ENCODE measurements around the gene KRT86.
"Not testable (repeated sequence)": the region's sequence is repeated elsewhere in the genome, so short reads cannot be mapped to it uniquely, and the experiment has no call there.

The KRT86 gene

DNA sequence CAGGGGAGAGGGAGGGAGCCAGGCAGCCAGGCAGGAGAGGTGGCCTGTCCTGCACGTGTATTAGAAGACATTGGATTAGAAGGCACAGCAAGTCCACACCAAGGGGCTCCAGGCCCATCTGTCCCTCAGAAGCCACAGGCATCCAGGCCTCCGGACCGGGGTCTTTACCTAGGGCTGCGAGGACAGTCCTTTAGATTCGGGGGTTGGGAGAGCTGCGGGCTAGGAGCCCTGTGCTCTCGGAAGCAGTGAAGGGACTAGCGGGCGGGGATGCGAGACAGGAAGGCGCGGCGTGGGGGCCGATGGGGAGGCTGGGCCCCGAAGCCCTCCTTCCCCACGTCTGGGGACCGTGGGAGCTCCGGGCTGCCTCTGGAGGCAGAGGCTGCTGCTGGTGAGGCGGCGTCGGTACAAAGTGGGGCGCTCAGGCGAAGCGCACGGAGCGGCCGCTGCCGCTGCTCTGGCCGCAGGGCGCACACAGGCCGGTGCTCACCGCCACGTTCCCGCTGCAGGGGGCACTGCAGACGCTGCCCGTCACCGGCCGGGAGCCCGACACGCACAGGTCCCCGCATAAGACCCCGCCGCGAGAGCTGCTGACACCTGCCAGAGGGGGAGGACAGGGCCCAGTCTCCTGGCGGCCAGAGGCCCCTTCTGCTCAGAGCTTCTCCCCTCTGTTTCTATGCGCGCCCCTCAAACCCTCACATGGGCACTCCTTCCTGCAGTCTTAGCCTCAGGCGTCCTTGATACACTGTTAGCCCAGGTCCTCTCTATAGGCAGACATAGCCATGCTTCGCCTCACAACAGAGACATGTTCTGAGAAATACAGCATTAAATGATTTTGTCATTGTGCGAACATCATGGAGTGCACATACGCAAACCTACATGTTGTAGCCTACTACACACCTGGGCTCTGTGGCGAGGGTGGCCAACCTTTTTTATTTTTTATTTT lies 24.1 kb upstream of the KRT86 start:
- DNase-seq (ENCODE audit: insufficient read length, low spot score): no peak
- FAIRE-seq: no peak

DNA sequence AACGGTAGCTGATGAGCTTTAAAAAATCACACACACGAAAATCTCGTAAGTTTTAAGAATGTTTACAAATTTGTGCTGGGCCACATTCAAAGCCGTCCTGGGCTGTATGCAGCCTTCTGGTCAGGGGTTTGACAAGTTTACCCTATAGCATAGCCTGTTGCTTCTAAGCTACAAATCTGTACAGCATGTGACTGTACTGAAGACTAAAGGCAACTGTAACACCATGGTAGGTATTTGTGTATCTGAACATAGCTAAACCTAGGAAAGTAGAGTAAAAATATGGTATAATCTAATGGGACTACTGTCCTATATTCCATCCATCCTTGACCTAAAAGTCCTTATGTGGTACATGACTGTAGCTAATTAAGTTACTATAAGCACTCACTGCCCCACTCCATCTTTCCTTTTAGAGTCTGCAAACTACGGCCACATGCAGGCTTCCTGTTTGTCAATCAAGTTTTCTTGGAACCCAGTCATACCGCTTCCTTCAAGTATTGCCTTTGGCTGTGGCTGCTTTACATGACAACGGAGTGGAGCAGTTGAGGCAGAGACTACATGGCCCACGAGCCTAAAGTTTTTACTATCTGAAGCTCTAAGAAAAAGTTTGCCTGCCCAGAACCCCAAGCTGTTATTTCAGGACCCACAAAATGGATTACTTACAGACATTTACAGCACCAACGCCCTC lies 22.9 kb upstream of the KRT86 start:
- FAIRE-seq (no peak), DNase-seq (ENCODE audit: insufficient read length, low spot score) (no peak)

DNA sequence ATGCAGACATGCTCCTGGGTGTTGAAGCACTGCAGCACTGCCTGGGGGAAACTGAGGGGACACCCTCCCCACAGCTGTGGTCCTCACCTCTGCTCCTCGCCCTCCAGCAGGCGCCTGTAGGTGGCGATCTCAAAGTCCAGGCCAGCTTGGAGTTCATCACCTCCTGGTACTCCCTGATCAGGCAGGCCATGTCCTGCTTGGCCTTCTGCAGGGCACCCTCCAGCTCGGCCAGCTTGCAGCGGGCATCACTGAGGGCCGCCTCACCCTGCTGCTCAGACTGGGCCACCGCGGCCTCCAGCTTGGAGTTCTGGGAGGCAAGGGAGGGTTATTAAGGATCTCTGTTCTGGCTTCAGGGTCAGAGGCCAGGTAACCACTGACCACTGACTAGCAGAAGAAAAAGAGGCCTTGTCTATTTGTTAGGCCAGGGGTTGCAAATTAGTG lies 22.2 kb upstream of the KRT86 start:
- FAIRE-seq: peak; percentile 40
- DNase-seq (ENCODE audit: insufficient read length, low spot score): not testable (repeated sequence)

DNA sequence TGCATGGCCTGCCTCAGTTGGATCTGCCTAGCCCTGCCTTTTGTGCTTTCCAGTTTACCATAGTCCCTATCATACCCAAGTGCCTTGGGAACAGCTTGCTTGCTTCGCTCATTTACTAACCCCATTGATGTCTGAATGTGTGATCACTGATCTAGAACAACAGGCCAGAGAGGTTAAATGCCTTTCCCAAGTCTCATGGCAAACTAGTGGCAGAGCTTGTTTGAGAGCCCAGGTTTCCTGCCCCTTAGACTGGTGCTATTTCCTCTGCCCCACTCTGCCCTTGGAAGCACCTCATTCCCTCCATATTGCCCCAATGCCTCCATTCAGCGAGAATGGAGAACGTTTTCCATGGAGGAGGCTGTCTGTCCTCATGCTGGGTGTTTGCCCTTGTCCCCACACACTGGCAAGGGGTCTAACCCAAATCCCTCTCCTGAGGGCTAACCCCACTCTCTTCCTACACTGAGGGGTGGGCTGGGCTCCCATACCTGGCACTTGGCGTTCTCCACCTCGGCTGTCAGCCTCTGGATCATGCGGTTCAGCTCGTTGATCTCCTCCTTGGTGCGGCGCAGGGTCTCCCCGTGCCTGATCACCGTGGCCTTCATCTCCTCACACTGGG lies 21.6 kb upstream of the KRT86 start:
- DNase-seq (ENCODE audit: insufficient read length, low spot score) (no peak), FAIRE-seq (no peak)

DNA sequence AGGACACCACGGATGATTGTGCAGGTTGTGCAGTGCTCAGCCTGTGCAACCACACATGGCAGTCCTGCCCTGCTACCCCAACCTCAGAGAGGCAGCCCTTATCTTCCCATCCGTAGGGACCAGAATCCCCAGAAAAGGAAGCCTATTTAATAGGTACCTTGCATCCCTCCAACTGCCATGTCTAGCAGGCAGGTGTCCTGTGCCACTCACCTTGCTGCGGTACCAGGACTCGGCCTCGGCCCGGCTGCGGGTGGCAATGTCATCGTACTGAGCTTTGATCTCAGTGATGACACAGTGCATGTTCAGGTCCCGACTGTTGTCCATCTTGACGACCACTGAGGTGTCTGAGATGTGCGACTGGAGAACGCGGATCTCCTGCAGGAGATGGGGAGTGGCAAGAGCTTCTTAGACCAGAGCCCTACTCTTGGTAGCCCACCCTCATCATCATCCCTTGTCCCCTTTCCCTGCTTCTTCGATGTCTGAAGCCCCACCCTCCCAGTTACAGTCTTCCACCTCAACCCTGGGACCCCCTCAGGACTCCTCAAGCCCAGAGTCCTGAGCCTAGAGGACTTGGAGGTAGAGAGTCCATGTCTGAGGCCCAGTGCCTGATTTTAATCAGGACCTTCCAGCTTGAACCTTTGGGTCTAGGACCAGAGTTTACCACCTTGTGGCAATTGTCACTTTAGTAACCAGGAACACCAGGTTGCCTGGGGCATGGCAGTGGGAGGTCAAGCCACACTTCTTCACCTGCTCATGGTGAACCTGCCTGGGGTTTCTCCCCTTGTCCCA lies 20.9 kb upstream of the KRT86 start:
- DNase-seq (ENCODE audit: insufficient read length, low spot score) (no peak), FAIRE-seq (no peak)

DNA sequence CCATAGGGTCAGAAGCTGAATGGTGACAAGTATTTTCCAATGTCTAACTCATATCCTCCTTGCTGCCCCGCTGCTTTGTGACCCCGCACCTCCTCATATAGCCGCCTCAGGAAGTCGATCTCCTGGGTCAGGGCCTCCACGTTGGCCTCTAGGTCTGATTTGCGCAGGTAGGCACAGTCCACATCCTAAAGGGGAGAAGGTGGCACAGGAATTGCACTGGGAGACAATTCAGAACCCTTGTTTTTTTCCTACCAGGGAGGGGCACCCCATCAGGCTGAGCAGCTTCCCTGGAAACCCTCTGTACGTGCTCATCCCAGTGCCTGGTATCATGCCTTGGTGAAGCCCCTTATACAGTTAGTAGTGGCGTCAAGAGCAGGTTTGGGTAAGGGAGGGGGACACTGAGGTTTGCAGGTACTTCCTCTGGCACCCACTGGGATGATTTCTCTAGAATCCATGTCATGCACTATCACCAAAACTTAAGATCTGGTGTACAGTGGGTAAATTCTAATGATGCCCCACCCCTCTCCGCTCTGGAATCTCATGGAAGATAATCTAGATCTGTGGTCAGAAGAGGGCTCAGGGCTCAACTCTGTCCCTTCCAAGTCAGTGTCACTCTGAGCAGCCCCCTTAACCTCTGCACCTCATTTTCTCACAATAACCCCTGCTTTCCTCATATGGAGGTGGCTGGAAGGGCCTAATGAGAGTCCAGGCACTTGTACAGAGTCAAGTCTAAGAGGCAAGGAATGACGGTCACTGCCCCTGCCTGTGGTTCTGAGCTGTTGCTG lies 20.1 kb upstream of the KRT86 start:
- FAIRE-seq: no peak
- DNase-seq (ENCODE audit: insufficient read length, low spot score): no peak

DNA sequence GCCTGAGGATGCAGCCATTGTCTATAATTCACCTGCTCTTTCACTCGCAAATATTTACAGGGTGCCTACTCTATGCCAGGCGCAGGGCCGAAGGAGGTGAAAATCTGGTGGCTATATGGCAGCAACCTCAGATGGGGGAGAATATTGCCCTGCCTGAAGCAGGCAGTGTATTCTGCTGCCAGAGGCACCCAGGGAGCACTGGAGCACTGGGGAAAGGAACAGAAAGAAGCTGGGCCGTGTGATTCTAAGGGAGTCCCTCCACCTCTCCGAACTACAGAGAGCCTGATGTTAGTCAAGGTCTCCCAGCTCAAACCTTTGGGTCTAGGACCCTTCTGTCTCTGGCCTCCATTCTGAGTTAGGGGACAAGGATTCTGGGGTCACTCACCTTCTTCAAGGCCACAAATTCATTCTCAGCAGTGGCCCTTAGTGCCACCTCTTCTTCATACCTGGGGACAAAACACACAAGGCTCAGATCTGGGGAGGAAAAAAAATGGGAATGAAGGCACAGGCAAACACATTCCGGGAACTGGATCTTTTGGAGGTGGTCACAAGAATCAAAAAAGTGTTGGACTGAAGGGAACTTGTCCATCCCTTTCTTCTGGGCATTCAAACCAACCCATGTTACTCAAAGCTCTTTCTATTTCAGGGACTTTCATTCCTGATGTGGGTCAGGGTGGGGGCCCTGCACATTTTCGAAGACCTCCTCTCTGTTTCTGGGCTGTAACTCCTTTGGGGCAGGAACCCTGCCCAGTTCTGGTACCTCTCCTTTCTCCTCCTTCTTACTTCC lies 19.3 kb upstream of the KRT86 start:
- FAIRE-seq: no peak

DNA sequence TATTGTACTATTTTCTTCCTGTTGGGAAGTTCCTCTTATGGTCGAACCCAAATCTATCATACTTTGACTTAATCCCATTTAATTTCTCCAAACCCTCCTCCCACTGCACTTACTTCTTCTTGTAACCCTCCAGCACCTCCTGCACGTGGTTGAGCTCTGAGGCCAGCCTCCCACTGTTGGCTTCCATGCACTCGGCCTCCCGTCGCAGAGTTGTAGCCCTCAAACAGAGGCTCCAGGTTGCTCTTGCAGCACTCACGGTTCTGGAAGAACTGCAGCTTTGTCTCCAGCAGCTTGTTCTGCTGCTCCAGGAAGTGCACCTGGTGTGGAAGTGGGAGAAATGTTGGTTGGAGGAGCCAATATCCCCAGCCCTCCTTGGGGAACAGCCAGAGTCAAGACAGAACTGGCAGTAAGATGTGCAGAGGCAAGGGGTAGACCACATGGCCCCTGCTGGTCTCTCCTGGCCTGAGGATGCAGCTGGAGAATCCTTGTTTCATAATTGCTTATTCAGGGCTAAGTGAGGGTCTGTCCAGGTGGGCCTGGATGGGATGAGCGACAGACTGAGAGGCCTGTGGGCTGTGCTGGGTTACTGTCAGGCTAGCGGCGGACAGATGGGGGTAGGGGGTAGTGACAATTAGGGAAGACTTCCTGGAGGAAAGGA lies 18.4 kb upstream of the KRT86 start:
- FAIRE-seq (no peak), DNase-seq (ENCODE audit: insufficient read length, low spot score) (no peak)

More for the DNA sequence above, 19.3 kb upstream of the KRT86 start:
- no peak for DNase-seq (ENCODE audit: insufficient read length, low spot score)

DNA sequence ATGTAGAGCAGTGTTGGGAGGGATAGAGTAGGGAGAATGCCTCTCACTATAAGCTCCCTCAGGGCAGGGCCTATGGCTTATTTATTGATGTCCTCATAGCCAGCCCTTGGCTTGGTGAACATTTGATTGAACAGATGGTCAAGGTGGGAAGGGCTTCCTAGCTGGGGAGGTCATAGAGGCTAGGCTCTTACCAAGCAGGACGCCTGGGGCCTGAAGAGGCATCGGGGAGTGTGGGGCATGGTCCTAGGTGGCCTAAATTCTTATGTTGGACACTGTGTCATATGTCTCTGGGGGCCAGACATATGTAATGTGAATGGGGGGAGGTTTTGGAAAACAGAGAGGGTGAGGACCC lies 17.9 kb upstream of the KRT86 start:
- no peak for DNase-seq (ENCODE audit: insufficient read length, low spot score)
- no peak for FAIRE-seq

DNA sequence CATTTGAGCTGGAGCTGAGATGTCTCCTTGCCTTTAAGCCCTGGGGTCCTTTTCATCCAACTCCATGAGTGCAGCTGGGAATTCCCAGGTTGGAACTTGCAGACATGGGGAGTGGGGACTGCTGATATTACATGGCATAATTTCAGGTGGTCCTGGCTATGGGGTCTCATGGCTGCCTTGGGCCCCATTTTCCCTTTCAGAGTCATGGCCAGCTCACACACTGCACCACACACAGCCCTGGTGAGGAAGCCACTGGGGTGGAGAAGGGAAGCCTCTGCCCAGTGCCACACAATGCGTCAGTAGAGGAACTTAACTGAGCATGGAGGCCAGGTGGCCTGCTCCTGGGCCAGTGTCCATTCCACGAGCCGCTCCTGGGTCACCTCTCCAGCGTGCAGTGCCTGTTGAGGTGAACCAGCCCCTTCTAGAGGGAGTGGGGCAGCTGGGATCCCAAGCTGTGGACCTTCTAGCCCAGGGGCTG lies 17.3 kb upstream of the KRT86 start:
- FAIRE-seq (no peak), DNase-seq (ENCODE audit: insufficient read length, low spot score) (no peak)

DNA sequence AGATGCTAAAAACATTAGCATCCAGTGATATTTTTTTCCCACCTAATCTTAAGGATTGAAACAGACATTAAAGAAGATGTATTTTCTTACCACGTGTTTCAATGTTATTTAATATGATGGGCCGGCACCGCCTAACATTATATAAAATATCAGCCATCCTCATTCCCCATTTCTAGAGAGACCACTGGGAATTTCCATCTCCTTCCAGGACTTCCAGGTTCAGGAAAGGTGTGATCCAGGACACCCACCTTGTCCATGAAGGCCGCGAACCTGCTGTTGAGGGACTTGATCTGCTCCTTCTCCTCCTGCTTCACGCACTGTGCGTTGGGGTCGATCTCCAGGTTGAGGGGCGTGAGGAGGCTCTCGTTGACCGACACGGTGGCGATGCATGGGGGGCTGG lies 16.5 kb upstream of the KRT86 start:
- FAIRE-seq; DNase-seq (ENCODE audit: insufficient read length, low spot score): not testable (repeated sequence)

DNA sequence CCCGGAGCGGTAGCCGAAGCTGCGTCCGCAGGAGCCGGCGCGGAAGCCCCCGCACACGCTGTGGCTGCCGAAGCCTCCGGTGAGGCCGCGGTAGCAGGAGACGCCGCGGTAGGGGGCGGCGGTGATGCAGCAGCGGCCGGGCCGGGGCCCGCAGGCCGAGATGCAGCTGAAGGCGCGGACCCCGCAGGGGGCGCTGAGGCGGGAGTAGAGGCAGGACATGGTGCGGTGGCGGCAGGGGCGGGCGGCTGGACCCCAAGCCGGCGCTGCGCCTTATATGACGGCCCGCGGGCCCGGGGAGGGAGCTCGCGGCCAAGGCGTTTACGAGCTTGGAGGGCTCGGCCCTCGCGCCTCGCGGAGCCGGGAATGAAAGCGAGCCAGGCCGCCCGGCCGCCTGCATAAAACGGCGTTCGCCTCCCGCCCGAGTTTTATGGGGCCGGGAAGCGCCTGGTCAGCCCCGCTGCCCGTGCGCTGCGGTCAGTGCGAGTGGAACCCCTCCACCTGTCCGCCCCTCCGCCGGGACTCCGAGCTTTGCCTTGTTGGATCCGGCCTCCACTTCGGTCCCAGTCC lies 16.0 kb upstream of the KRT86 start:
- FAIRE-seq (no peak), DNase-seq (ENCODE audit: insufficient read length, low spot score) (no peak)

DNA sequence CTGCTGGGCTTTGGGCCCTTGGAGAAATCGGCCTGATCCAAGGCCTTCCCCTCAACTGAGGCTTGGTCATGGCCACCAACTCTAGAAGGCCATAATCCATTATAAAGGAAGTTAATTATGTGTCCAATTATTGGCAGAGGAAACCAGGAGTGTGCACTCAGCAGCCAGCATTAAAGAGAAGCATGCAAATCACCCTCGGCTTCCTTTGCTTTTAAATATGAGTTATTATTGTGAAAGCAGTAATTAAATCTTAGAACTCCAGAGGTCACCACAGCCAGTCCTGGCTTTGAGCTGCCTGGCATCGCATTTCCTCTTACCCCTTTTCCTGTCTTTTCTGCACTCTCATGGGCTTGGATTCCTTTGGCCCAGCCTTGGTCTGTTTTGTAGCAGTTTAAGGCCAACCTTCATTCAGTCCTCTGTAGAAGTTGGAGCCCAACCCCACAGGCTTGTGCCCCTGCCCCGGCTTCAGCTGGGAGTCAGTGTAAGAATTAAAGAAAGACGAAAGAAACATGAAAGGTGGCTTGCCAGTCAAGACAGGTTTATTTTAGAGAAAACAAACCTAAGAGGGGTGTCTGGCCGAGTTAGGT lies 14.7 kb upstream of the KRT86 start:
- DNase-seq (ENCODE audit: insufficient read length, low spot score): no peak

DNA sequence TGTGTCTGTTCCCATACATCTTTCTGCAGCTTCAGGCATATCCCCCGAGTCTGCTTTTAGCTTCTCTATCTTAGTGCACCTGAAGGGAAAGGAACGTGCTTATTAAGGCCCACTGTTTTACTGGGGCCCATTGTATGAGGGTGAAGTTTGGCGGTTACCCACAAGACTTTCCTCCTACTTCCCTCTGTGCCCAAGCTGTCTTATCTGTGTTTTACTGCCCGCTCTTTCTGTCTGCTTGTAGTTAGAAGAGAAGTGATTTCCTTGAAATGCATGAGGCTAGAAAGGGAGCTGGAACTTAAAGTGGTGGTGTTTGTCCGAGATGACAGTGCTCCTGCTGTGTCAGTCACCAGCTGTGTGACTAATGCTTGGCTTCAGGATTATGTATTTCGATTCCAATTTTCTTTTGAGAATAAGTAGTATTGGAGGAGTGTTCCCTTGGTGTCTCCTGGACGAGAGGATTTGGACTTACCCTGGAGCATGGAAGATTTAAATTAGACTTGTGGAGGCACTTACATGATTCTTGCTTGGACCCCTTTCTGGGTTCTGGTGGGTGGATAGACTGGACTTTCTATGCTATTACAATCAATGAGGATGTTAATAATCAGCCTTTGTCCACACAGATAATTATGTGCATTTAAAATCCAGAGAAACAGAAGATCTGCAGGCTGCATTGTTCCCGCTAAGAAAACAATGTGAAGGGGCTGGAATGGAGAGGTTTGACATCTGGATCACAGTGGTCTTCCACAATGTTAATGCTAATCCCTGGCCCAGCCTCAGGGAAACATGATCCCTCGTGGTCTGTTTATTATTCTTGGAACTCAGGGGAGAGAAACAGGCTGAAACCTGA lies 13.9 kb upstream of the KRT86 start:
- peak; percentile 29 for DNase-seq (ENCODE audit: insufficient read length, low spot score)
- FAIRE-seq: peak; percentile 23

More for the DNA sequence above, 14.7 kb upstream of the KRT86 start:
- FAIRE-seq: no peak

DNA sequence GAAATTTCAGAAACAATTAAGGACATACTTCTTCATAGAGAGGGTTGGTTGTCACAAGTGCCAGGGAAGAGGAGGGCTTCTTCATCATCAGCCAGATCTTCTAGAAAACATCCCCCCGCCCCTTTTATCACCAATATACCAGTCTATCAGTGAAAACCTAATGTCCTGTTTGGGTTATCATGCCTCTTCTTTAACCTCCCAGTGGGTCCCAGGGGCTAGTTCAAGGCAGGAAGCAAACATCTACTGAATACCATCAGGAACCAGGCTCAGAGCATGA lies 13.3 kb upstream of the KRT86 start:
- DNase-seq (ENCODE audit: insufficient read length, low spot score): no peak
- no peak for FAIRE-seq

DNA sequence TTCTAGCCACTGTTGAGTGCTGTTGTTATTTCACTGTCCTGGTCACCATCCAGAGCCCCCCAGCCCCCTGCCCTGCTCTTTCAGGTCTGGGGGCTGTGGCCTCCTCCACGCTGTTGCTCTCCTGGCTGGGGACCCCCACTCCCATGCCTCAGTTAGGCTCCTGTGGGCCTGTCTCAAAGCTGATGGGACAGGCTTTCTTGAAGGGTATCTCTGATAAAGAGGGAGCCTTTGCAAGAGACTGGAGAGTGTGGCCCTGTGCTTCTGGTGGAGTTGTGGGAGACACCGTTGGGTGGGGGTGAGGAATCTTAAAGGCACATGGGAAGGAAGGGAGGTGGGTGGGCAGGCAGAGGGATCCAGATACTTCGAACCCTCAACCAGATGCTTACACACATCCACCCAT lies 12.2 kb upstream of the KRT86 start:
- FAIRE-seq: no peak
- no peak for DNase-seq (ENCODE audit: insufficient read length, low spot score)

DNA sequence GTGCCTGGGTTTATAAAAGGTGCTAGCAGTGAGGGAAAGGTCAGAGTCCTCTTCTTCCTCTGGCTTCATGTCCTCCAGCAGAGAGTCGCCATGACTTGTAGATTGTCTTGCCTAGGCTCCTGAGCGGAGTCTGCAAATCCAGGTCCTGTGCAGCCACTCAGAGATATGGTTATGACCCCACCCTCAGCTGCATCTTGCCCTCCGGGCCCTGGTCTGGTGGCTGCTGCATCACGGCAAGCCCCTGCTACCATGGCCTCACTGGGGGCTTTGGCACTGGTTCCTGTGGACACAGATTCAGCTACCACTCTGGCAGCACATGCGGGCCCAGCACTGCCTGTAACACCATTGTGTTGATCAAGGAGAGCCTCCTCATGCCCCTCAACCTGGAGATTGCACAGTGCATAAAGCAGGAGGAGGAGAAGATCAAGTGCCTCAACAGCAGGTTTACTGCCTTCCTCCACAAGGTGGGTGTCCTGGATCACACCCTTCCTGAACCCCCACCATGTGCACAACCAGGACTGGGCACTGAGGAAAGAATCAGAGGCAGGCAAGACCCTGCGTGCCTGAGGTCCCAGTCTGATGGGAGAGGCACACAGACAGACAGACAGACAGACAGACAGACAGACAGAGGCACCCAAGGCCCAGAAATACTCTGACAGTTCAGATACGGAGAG lies 10.5 kb upstream of the KRT86 start:
- FAIRE-seq: no peak
- DNase-seq (ENCODE audit: insufficient read length, low spot score): no peak
